HG03558 (cell line): ENCODE data around the gene TAB2.
"Not testable (repeated sequence)": the region's sequence is repeated elsewhere in the genome, so short reads cannot be mapped to it uniquely, and the experiment has no call there.

Experiments
- ATAC-seq: cut with Tn5 transposase; IDR thresholded peaks from one replicate; pipeline ENCODE4 v1.9.1; 2021; ENCODE audit warnings: moderate number of reproducible peaks; ENCODE audit not compliant: unreplicated experiment; ENCODE audit errors: extremely low read depth

Gene TAB2

DNA sequence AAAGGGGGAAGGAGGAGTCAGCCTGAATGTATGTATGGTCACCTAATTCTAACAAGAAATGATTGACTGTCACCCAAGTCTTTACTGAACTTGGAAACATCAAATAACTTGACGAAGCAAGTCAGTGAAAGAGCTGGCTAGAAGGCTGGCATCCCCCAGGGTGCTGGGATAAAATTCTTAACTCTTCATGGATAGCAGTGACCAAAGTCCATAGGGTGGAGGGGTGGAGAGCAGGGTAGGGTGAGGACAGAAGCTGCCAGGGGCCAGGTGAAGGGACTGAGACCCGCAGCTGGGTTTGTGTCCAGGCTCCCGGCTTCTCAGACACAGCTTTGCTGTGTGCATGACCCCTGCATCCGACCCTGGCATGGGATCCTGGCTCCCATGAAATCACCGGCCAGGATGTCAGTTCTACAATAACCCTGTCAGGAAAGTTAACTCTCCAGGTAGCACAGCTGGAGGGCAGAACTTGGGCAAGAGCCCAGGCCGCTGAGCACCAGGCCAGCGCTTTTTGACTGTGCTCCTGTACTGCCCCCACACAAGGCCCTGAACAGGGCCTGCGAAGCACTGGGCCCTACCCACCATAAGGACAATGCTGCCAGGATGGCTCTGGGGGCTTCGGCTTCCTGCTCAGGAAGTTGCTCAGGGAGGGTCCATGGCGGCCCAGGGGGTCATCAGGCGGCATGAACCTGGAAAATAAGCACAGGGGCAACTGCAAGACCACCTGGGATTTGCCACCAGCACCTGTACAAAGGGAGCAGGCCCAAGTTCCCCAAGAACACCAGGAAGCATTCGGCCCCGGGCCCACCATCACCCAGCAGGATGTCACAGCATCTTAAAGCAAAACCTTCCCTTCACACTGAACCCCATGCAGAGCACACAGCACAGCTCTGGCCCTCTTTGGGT is 134.8 kb downstream of the TAB2 start:
- ATAC-seq = no peak

DNA sequence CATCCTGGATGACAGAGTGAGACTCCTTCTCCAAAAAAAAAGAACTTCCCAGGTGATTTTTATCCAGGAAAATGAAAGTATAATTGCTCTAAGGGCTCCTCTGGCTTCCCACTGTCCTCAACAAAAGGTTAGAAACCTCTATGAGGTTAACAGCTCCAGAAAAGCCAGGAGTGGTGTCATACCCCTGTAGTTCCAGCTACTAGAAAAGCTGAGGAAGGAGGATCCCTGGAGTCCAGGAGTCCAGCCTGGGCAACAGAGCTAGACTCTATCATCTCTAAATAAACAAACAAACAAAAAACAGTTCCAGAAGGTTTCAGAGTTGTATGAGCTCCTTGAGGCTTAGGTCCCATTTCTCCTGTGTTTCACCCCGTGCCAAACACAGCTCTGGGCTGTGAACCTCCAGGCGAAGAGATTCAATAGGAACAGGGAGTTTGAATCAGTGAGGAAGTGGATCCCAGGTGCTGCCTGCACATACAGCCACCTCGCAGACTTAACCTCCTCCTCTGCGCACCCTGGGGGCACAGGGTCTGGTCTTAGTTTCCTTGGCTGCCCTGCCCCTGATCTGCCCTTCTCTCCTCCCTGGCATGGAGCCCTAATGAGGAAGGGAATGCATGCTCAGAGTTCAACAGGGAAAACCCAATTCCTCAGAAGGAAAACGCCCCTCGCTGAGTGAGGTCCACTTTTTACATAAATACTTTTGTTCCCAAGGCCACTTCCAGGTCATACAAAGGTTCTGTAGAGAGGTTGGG is 136.3 kb downstream of the TAB2 start:
- no peak for ATAC-seq

DNA sequence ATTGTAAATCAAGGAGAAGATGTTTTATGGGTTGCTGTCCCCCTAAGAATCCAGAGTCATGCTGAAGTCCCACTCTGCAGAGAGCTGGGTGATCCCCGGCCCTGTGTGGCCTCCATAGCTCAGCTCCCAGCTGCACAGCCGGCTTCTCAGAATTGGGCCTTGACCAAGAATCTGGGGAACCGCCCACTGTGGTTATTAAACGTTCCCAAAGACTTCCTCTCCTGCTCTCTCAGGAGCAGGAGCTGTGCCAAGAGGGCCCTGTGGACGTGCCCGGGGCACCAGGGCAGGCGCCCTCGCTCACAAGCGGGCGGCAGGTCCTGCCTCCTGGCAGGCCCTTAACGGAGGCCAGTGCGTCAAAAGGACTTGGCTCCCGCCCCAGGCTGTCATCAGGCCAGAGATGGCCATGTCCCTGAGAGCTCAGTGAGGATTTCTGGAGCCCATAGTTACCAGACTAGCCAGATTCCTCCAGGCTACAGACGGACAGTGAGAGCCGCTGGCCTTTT is 136.9 kb downstream of the TAB2 start:
- no peak for ATAC-seq

DNA sequence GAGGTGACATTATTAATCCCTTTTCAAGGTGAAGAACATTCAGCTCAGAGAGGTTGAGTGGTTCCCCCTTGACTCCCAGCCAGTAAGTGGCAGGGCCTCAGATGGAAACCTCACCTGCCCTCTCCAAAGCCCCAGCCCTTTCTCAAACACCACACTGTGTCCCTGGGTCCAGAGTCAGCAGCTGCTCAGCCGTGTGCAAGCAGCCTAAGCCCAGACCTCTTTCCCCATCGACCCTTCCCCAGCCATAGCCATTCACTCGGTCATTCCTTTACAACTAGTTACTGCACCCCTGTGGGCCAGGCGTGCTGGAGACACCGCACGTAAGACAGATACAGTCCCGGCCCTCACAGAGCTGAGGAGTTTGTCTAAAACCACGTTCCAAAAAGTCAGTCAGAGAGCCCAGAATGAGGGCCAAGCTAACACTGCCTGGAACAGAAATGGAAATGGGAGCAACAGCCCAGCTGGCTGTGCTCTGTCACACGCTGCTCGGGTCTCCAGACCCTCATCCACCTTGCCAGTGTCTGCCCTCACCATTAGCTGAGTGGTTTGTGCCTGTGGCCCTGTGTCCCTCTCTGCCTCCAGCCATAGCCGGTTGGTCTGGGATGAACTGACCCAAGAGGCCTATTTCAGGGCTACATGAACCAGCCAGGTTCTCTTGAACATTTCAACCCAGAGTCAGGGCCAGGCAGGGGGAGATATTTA is 137.7 kb downstream of the TAB2 start:
- ATAC-seq = no peak

DNA sequence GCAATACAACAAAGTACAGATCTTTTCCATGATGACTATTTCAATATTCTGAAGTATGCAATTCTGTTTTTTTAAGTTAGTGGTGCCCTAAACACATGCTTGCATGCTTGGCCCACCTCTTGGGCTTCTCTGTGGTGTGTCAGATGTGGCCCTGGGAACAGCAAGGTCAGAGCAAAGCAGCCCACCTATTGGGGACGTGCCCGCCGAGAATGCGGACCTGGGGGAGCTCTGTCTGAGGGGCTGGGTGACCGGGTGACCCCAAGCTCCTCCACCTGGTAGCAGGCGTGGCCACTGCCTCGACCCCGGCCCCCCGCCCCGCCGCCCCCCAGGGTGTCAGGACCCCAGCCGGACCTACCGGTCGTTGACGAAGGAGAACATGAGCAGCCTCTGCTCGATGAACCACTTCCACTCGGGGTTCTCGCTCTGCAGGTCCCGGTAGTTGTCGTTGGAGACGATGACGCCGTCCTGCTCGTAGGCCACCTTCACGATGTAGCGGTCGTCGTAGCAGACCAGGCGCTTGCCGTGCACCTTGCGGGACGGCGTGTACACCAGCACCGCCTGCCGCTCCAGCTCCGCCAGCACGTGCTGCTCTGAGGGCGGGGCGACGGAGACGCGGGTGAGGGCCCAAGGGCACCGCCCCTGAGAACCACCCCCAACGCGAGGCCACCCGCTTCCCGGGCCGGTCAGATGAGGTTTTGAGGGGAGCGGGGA is 139.0 kb downstream of the TAB2 start:
- ATAC-seq = no peak

DNA sequence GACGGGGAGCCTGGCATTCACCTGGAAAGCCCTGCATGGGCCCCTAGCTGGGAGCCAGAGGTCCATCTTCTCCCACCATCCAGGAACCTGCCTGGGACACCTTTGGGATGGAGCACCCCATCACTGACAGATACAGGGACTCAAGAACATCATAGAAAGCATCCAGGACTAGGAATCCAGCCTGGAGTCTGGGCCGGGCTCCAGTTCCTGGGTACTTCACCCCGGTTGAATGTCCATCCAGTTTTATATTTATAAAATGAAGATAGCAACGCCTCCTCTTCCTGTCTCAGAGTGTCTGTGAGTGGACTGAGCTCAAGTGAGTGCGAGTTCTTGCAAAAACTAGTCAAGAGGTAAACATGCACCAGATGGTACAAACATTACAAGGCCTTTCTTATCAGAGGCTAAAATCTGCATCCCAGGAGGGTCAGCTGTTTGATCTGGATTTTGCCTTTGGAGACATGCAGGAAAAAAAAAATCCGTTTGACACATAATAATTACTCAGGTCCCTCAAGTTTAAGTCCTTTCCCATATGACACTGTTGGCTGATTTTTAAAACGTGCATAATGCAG is 139.9 kb downstream of the TAB2 start:
- ATAC-seq = no peak

DNA sequence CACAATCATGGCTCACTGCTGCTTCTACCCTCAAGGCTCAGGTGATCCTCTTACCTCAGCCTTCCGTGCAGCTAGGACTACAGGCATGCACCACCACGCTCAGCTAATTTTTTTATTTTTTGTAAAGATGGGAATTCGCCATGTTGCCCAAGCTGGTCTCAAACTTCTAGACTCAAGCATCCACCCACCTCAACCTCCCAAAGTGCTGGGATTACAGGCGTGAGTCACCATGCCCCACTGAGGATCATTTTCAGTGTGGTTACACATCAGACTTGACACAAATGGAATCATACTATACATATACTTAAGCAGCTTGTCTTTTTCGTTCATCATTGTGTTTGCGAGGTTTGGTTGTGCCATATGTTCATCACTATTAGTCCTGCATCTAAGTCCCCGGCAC is 140.7 kb downstream of the TAB2 start:
- ATAC-seq = no peak

DNA sequence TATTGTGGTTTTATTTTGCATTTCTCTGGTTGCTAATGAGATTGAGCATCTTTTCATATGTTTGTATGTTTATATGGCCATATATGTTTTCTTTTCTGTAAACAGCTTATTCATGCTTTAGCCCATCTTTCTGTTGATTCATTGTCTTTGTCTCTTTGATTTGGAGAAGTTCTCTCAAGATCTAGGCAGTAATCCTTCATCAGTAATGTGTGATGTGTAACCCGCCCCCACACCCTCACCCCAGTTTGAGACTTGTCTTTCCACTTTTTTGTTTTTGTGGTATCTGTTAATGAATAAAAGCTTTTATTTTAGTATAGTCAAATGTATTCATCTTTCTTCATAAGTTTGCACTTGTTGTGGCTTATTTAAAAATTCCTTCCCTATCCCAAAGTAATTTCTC is 141.3 kb downstream of the TAB2 start:
- no peak for ATAC-seq

DNA sequence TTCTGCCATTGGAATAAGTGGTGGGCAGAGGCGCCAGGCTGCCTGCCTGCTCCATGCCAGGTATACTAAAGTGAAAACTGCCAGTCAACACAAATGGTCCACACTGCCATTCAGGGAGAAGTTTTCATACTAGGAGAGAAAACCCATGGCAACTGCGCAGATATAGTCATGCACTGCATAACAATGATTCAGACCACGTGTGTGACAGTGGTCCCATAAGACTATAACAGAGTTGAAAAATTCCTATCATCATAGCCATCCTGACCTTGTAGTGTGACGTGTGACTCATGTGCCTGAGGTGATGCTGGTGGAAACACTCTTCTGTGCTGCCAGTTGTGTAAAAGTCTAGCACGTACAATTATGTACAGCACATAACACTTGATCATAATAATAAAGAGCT is 142.2 kb downstream of the TAB2 start:
- ATAC-seq = no peak

DNA sequence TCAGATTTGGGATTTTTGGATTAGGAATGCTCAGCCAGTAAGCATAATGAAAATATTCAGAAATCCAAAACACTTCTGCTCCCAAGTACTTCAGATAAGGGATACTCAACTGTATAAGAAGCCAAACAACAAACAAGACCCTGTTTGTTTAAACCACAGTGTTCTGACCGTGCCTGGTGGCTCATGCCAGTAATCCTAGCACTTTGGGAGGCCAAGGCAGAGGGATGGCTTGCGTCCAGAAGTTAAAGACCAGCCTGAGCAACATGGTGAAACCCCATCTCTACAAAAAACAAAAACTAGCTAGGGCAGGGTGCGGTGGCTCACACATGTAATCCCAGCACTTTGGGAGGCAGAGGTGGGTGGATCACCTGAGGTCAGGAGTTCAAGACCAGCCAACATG is 142.7 kb downstream of the TAB2 start:
- not testable (repeated sequence) for ATAC-seq
